ENCODE results near the gene FAM124B.

FAM124B gene

DNA sequence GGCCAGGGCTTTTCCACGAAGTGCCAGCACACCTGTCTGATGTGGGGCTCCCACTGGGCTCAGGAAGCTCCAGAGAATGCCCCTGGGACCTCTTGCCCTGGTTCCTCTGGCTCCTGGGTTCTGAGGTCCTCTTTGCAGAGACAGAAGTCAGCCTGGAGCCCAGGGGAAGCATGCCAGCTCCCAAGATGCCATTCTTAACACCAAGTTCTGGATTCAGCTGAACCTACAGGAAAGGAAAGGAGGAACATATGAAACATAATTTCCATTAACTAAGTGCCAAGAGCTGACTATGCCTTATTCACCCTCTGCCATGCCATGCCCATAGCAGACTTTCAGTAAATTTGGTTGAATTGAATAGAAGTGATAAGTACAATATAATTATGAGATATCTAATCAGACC lies 21.9 kb downstream of the FAM124B start:
- DNase-seq: no peak

DNA sequence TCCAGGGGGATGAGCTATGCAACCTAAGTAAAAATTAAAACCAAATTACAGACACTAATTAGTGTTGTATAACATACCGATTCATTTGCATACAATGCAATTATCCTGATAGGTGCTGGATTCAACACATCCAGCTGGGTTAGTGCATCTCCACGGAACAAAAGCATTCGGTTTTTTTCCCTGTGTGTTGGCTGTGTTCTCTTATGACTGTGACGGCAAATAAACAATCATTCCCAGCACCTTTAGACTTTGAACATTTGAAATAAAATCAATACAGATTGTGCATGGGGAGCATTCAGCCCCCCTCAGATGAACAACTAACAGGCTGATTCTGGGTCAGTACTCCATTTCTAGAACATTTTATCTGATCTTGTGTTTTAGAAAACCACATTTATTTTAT lies 22.7 kb downstream of the FAM124B start:
- DNase-seq: no peak

DNA sequence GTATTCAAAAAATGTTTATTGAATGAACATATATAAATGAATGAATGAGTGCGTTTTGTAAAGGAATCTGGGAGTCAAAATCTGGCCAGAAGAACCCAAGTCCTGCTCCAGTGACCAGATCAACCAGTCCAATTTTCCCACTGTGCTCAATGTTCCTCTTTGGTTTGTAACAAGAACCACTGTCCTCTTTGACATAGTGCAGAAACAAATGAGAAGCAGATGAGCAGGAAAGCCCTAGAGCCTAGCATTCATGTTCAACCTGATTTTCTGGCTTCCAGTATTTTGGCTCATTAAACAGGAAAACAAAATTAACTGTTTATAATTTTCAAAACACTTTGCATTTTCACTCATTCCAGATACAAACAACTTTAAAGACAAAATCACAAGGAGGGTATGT lies 23.2 kb downstream of the FAM124B start:
- no peak for DNase-seq

- no peak for DNase-seq
Observed at GRCh38 chr2:224377751-224378700, 23.9 kb downstream of the FAM124B start.

GRCh38 chr2:224372641-224373040 lies 29.3 kb downstream of the FAM124B start:
- no peak for DNase-seq

- DNase-seq: no peak
Observed at GRCh38 chr2:224369028-224369632, 32.8 kb downstream of the FAM124B start.

DNA sequence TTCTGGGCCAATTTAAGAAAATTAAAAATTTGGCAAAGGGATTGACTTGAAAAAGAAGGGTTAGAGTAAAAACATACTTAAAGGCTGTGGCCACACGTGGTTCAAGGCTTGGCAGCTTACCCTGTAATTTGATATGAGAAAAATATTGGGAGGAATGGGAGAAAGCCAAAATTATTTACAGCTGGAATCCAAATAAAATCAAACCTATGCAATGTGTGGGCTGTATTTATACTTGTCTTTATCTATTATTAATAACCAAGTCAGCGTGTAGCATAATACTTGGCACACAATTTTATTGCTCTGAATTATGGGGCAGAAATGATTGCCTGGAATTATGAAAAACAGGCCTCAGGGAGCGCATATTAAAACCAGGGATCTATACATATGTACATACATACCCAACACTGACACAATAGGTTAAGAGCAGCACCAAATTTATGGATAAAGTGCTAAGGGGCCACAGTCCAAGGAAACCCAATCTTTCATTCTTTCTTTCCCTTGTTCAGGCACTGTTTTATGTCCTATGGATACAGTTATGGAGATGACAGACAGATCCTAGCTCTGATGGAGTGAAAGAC lies 35.6 kb downstream of the FAM124B start:
- DNase-seq: no peak

DNA sequence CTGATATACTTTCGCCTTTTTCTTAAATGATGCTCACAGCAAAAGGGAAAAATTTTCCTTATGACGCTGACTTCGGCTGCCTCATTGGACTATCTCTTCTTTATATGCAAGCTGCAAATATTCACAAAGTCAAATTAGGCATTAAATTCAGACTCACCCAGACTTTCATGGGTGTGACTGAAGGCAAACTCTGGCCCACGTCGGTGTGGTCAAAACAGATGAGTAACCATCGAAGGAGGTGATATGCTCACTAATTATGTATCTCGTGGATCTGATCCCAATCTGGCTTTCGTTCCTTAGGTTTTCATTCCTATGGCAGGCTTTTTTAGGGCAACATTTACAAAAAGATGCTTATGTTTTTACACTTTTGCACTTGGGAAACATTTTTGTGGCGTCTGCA lies 36.6 kb downstream of the FAM124B start:
- no peak for DNase-seq

DNA sequence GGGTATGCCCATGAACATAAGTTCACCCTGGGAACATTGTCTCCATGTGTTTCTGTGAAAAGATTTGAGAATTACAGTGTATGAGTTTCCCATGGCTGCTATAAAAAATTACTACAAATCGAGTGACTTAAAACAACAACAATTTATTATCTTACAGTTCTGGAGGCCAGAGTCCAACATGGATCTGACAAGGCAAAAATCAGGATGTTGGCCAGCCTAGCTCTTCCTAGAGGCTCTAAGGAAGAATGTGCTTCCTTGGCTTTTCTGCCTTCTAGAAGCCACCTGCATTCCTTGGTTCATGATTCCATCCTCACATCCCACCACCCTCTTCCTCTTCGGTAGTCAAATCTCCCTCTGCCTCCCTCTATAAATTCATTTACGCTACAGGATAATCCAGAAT lies 38.6 kb downstream of the FAM124B start:
- DNase-seq: no peak

GRCh38 chr2:224362094-224362493 lies 39.8 kb downstream of the FAM124B start:
- DNase-seq: no peak

- no peak for DNase-seq
Observed at GRCh38 chr2:224360801-224361251, 41.1 kb downstream of the FAM124B start.

- DNase-seq: no peak
Observed at GRCh38 chr2:224359569-224359968, 42.3 kb downstream of the FAM124B start.

DNA sequence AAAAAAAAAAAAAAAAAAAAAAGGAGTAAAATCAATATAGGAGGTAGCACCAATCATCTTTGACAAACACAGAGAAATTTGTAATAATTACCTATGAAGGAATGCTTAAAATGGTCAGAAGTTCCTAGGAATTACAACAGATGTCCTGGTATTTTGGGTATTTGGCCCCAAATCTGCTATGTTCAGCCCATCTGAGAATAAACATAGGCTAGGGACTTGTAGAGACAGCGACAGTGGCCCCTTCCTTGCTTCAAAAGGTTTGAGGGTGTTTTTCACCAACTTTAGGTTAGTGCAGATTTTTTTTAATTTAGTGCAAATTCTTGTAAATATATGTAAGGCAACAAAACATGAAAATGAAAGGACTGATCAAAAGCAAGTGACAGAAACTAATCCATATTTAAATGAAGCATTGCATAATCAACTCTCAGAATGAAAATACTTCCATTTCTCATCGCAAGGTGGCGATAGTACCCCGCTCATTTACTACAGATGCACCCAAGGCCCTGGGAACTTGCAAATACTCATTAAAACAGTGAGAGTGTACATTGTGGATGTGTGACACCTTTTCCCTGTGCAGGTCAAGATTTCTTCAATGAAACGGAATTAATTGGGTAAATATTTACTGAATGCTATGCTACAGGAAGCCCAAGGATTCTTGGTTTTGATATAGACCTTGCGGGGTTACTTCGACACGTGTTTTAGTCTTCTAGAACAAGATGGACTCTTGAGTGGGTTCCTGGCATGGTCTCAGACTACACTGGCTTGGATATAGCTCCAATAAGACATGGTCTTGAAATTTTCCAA lies 44.6 kb downstream of the FAM124B start:
- peak; percentile 74 for DNase-seq

- DNase-seq: no peak
Observed at GRCh38 chr2:224354632-224355211, 47.2 kb downstream of the FAM124B start.

DNA sequence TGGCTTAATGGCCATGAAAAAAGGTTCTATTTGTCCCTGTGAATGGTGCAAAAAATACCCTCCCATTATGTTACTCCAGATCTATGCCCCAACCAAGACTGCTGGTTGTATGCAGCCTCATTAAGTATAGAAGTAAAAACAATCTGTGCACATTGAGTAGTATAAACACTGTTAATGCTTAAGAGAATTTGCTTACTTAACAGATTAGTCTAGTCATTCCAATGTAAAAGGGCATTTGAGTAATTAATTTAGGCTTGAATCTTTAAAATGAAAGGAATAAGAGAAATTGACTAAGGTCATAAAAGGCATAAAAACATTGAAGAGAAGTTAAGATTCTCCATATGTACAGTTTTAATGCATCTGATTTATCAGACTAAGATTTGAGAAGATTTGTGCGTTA lies 51.2 kb downstream of the FAM124B start:
- no peak for DNase-seq

DNA sequence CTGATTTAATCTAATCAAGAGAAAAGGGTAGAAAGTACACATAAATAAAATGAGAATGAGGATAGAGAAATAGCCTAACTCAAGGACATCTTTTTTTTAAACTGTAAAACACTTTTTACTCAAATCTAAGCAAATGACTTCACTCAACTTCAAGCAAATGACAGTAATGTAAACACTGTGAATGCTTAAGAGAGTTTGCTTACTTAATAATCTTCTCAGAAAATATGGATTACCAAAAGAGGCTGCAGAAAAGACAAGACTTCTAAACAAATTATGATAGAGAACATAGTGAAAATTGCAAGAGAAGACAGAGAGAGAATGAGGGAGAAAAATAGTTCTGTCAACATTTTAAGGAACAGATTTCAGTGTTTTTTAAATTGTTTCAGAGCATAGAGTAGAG lies 52.5 kb downstream of the FAM124B start:
- DNase-seq: no peak

- DNase-seq: no peak
Observed at GRCh38 chr2:224347176-224348051, 54.5 kb downstream of the FAM124B start.

DNA sequence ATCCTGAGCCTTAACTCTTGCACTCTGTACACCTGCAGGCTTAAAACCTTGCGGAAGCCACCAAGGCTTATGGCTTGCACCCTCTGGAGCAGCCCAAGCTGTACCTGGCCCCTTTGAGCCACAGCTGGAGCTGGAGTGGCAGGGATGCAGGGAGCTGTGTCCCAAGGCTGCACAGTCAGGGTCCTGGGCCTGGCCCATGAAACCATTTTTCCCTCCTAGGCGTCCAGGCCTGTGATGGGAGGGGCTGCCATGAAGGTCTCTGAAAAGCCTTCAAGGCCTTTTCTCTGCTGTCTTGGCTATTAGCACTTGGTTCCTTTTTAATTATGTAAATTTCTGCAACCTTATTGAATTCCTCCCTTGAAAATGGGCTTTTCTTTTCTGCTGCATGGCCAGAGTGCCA lies 56.4 kb downstream of the FAM124B start:
- no peak for DNase-seq

GRCh38 chr2:224343226-224343625 lies 58.7 kb downstream of the FAM124B start:
- no peak for DNase-seq

GRCh38 chr2:224335991-224336390 lies 65.9 kb downstream of the FAM124B start:
- DNase-seq: no peak

DNA sequence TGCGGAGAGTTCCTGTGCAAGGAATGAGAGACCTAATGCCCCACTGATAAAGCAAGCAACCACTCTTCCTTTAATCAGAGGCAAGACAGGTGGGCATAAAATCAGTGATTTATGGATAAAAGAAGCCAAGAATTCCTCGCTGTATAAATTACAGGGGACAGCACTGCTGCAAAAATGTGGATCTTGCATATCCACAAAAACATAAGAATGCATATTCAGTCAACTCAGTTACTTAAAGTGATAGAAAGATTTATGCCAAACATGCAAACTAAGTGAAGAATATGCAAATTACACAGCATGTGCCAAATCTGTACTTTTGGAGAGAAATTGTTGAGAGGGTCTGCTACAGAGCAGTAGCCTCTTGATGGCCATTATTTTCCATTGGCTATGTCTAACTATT lies 67.2 kb downstream of the FAM124B start:
- DNase-seq: no peak

All from activated effector memory CD4-positive, alpha-beta T cell treated with anti-CD3 and anti-CD28 coated beads, Interleukin-2, amount 50 U/mL, for 16 hours (primary cell).